GM18498 (cell line): ENCODE data around the gene LCN9.
"Not testable (repeated sequence)": the region's sequence is repeated elsewhere in the genome, so short reads cannot be mapped to it uniquely, and the experiment has no call there.

Experiments
- ATAC-seq: cut with Tn5 transposase; IDR thresholded peaks from one replicate; pipeline ENCODE4 v1.9.1; 2021; ENCODE audit warnings: mild to moderate bottlenecking, moderate library complexity; ENCODE audit not compliant: unreplicated experiment

LCN9 gene

GRCh38 chr9:135644631-135645218 is 18.4 kb upstream of the LCN9 start:
- ATAC-seq, result no peak

DNA sequence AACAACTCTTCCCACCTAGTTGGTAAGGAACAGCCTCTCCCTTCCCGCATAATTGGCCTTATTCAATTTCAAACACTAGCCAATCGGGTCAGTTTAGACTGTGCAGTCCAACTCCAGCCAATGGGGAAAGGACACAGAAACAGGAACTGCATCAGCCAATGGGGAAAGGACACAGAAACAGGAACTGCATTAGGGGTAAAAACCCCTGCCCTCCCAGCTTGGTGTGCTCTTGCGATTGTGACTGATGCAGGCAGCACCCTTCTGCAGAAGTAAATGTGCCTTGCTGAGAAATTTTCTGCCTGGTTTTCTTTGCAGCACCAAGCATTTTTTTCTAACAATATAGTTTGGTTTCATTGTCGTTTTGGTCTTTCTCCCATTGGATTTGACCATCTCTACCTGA is 15.2 kb upstream of the LCN9 start:
- no peak for ATAC-seq

DNA sequence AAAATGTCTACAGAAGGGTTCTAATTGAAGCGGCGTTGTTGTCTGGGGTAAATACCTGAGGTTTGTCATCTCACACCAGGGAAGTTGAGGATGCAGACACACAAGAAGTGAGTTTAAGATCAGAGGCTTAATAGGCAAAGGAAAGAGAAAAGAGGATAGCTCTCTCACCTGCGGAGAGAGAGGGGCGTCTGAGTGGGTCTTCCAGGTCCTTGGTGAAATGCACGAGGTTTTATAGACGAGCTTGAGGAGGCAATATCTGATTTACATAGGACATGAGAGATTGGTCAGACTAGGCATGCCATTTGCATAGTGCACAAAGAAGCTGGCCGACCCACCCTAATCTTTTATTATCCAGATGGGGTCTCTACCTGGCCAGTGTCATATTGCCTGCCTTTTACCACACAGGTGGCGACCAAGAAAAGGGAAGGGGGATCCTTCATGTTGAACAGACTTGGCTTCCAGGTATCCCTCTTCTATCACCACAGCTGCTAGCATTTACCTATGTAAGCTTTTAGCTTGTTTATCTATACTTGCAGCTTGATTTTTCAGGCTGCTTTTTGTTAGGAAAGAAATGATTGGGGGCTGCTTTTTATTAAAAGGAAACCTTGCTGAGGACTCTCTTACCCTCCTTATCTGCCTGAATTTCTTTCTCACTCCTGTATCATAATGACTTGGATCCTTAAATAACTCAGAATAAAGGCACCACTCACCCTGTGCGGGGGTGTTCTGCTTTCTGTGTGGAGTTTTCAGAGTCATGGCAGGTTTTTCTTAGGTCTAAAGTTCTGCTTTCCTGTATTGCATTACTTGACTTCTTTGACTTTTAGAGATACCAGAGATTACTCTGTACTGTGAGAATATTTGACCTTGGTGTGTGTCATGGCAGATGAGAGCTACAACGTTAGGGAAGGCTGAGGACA is 14.4 kb upstream of the LCN9 start:
- ATAC-seq, result no peak

GRCh38 chr9:135649508-135649907 is 13.6 kb upstream of the LCN9 start:
- no peak for ATAC-seq

GRCh38 chr9:135650408-135650807 is 12.7 kb upstream of the LCN9 start:
- ATAC-seq, result no peak

DNA sequence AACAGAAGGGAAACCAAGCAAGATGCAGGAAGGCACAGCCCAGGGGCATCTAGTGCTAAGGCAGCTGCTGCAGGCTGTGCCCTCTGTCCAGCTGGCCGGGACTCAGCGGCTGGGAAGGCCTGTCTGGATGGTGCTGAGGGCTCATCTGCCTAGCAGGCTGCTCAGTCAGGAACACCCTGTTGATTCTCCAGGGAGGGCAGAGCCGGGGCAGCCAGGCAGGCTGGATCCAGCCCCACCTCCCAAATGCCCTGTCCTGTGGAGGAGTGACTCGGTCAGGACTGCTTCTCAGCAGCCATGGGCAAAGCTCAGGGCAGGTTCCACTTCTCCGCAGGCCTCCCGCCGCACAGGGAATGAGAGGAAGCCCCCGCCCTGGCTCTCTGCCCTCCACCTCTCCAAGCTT is 7.8 kb upstream of the LCN9 start:
- ATAC-seq, result no peak

DNA sequence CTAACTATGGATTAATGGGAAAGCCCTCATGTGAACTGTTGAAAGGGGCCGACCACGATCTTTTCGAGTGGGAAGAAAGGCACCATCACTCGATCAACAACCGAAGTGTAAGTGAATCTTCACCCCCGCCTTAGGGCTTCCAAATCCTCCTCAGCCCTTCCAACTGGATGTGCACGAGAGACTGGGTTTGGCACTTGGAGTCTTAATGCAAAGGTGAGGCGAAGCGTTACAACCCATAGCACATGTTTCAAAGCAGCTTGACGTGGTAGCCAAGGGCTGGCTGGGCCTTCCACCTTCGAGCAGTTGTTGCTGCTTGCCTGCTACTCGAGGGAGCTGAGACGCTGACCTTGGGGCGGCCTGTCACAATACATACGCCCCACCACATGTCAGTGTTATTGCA is 5.7 kb upstream of the LCN9 start:
- ATAC-seq, result no peak

DNA sequence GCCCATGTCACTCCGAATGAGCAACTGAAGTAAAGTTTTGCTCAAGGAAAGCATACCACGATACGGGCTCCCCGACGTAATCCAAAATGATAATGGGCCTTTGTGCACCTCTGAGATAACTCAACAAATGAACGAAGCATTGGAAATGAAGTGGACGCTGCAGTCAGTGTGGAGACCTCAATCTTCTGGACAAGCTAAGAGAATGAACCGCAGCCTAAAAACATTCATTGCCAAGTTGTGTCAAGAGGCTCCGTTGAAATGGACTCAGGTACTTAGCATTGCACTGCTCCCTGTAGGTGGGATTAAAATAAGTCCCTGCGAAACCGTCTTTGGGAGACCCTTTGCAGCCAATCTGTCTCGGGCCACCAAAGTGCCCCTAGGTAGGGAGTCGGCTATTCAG is 3.9 kb upstream of the LCN9 start:
- no peak for ATAC-seq

DNA sequence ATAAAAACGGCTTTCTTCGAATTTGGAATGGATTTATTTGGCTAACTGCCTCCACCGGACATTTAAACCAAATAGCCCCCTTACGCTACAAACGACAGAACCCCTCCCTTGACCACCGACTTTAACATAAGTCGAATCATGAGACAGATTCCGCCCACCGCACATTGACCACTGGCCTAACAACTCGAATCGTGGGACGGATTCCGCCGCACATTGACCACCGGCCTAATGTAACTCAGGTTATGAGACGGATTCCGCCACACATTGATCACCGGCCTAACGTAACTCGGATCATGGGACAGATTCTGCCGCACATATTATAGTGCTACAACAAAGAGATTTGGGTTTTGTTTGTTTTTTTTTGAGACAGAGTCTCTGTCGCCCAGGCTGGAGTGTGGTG is 2.7 kb upstream of the LCN9 start:
- no peak for ATAC-seq

DNA sequence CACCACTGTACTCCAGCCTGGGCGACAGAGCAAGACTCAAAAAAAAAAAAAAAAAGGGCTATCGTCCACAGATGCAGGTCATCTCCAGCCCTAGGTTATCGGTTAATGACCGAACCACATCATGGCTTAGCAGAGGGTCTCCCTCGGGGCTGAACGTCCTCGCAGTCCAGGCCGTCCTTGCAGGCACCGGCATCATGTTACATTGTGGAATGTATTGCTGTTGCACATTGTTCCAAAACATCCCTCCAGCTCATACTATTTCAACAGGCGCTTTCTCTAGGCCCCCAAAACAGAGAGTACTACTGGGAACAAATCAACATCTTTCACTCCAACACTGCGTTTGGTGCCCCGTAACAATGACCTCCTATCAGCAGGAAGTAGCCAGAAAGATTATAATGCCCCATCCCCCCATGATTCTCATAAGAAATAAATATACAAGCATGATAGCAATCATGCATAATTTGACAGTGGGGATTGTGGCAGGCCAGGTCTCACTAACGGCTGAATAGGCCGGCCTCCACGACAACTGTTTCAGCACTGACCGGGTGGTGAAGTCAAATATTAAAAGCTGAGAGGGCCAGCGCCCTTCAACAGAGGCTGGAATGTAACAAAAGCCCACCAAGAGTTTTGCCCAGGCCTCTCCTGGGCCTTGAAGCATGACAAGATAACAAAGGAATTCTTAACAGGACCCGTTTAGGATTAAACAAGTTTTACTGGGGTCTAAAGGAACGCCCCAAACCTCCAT is 1.1 kb upstream of the LCN9 start:
- ATAC-seq, result no peak

DNA sequence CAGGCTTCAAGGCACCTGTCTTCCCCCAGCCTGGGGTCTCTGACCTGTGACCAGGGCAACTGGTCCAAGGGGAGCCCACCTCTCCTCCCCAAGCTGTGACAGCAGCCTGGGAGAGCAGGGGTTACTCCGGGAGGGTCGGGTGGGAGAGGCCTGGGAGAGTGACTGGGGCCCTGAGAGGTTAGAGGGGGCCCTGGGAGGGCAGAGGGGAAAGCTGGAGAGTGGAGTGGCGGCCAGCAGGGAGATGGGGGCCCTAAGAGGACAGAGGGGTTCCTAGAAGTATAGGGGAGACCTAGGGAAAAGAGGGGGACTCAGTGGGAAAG is 302 bp downstream of the LCN9 start:
- no peak for ATAC-seq

DNA sequence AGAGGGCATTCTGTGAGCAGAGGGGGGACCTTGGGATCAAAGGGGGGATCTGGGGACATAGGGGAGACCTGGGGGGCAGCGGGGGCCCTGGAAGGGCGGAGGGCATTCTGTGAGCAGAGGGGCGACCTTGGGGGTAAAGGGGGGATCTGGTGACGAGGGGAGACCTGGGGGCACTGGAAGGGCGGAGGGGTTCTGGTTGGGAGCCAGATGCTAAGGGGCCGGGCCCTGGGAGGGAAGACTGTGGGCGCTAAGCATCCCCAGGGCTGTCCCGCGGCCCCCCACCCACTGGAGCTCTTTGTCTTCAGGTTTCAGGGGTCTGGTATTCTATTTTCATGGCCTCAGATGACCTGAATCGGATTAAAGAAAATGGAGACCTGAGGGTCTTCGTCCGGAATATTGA is 748 bp downstream of the LCN9 start:
- ATAC-seq, result no peak

DNA sequence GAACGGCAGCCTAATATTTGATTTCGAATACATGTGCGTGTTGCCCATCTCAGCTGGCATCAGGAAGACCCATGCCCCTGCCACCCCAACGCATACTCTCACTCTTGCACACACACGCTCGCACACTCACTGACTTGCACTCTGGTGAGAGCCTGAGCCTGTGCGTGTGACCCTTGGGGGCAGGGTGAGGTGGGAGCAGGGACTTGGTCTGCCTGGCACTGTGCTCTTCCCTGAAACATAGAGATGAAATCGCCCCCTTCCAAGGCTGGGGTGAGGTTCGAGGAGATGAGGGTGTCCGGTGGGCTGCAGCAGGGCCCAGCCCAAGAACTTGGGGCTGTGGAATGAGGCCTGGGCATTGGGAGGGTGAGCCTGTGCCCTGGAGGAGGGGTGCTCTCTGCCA is 1.2 kb downstream of the LCN9 start:
- ATAC-seq, result no peak

- no peak for ATAC-seq
These were observed 2.0 kb downstream of the LCN9 start for GRCh38 chr9:135664801-135665794.

DNA sequence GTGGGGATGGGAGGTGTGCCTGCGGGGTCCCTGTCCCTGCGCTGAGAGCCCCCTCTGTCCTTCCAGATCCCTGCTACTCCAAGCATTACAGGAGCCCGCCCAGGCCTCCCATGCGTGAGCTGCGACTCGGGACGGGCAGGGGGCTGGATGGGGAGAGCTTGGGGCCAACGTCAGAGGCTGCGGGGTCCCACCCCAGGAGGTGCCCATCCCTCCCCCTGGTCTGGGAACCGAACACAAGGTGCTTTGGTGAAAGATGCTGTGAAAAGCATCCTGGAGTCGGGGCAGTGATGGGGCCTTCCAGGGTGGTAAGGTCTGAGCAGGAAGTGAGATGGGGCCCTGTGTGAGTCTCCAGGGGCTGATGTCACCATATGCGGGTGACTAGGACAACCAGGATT is 2.7 kb downstream of the LCN9 start:
- ATAC-seq, result no peak

DNA sequence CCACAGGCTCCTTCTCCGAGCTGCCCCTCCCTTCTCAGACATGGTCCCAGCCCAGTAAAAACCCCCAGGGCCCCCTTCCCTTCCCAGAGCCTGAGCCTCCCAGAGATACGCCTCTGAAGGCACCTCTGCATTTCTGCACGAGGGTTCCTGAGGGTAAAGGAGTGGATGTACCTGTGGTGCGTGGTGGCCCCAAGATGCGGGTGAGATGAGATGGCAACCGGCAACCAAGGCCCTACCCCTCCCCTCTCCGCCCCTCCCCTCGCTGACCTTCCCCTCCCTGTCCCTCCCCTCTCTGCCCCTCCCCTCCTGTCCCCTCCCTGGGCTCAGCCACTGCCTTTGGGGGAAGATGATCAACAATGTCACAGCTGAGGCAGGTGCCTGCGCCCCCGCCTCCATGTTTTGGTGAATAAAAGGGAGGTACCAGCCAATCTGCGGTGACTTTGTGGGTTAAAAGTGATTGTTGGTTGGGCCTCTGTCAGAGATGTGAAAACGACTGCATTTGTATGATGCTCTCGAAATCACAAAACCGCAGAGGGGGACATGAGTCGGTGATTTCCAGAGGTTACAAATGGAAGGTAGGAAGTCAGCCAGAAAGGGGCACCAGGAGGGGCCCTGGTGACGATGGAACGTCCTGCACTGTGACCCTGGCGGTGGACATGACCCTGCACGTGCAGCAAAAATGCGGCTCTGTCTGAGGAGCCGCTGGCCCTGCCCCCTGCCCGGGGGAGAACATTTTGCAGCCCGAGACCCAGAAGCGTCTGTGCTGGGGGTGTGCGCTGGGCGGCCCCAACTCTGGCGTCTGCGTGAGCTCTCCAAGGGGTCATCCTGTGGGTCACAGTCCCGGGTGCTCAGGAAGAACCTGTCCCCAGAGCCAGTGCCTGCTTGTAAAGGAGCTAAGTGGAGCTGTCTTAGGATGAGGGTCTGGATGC is 3.7 kb downstream of the LCN9 start:
- ATAC-seq, result no peak

DNA sequence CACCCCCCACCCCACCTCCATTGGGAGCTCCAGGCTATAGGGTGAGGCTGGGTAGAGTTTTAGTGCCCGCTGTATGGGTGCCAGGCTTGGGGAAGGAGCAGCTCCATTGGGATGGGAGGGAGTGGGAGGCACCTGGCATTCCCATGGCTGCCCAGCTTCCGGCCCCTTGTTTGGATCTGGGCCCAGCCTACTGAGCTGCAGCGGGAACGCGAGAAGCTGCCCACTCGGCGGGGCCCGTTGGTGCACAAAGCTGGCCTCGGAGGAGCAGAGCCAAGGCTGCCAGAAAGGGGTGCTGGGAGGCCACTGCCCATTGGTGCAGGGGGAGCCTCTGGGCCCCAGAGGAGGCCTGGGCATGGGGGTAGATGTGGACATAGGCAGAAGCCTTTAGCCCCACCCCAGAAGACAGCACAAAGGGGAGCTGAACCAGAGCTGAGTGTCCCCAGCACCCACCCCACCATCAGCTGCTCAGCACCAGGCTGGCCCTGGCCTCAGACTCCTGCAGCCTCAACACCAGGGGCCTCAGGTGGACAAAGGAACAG is 4.4 kb downstream of the LCN9 start:
- no peak for ATAC-seq

- not testable (repeated sequence) for ATAC-seq
These were observed 5.9 kb downstream of the LCN9 start for GRCh38 chr9:135669018-135669417.

DNA sequence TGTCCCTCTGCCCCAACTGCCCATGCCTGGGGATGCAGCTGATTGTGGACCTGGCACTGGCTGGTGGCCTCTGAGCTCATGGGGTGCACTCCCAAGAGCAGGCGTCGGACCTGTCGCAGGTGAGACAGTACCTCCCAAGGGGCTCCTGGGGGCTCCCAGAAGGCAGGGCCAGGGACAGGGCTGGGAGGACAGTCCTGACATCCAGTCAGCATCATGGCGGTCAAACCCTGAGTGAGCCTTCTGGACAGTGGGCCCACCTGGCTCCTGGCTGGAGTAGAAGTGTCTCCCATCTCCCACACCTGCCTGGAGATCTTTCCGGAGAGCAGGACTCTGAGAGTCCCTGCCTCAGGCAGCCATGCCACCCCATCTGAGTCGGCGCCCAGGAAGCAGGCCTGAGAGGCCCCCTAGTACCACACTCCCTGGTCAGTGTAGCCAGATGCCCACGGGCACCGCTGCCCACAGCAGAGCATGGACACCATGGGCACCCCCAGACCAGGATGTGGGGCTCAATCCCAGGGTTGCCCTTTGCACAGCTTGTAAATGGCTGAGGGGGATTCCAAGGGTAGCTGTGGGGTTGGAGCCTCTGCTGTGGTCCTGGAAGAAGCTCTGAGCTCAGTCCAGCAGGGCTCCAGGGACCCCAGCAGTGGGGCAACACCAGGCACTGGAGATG is 6.6 kb downstream of the LCN9 start:
- ATAC-seq, result no peak
